Neutrophil (primary cell): ENCODE data around the gene ZNF467.

Experiments used
- H3K27ac ChIP-seq: fragments of 200-600 bp; sonication (generic); 2 replicates; pipeline ENCODE4 v1.5.1; 2016; ENCODE audit warnings: mild to moderate bottlenecking, moderate library complexity
- H3K27me3 ChIP-seq: fragments of 200-600 bp; sonication (generic); 2 replicates; pipeline ENCODE4 v1.6.0; 2016; ENCODE audit warnings: mild to moderate bottlenecking
- H3K36me3 ChIP-seq: fragments of 200-600 bp; sonication (generic); 2 replicates; pipeline ENCODE4 v1.5.1; 2017
- H3K4me1 ChIP-seq, 2 experiments: fragments of 200-600 bp in 1 of 2; sonication (generic) in 1 of 2; 1 replicate in 1 of 2; 2 replicates in 1 of 2; pipeline versions ENCODE4 v1.5.1 to v1.6.1; 2013 to 2016; ENCODE audit warnings: low read depth in 1 of 2, low read length in 1 of 2, mild to moderate bottlenecking in 1 of 2, moderate library complexity in 1 of 2; ENCODE audit not compliant: control insufficient read depth in 1 of 2, insufficient read depth in 1 of 2
- H3K4me3 ChIP-seq, 2 experiments: fragments of 200-600 bp in 1 of 2; sonication (generic) in 1 of 2; 1 replicate in 1 of 2; 2 replicates in 1 of 2; pipeline ENCODE4 v1.5.1; 2013 to 2016; ENCODE audit warnings: low read depth in 1 of 2, low read length in 1 of 2, mild to moderate bottlenecking in 1 of 2, moderate library complexity in 1 of 2
- H3K9me3 ChIP-seq: fragments of 200-600 bp; sonication (generic); 2 replicates; pipeline ENCODE4 v1.5.1; 2016
- TF ChIP-seq, protein P1 (sequence below): fragments of 200-600 bp; sonication (generic); IDR thresholded peaks from 2 replicates; pipeline ENCODE4 v1.5.1; 2016; ENCODE audit warnings: antibody characterized with exemption

ZNF467 gene

DNA sequence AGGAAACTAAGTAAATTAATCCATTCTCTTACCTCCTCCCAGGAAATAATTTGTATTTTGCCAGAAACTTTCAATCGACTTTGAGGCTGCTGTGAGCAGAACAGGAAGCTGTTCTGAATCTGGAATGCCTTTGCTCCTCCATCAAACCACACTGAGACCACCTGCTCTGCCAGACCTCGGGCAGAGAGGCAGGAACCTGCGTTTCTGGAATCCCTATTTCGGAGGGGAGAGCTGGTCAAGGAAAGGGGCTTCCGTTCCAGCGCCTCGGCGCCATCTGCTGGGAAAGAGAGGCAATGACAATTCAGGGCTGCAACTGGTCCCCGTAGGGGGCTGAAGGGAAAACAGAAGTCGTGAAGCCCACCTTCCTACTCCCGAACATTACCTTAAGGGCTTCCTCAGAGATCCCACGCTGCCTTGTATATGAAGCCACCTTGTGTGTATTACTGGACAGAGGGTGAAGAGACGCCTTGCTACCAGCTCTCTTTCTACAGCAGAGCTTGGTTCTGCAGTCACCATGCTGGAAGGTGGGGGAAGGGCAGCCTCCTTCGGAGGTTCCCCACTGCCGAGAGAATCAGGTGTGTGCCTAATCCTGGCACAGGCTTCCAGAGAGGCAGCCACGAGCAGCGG is 31.2 kb downstream of the ZNF467 start:
- Histone ChIP-seq H3K4me3 (peak overlapping the region in 1 of 2 experiments; percentile 19), H3K27me3 (peaks cover 50% of the 10 kb centered on the region)

DNA sequence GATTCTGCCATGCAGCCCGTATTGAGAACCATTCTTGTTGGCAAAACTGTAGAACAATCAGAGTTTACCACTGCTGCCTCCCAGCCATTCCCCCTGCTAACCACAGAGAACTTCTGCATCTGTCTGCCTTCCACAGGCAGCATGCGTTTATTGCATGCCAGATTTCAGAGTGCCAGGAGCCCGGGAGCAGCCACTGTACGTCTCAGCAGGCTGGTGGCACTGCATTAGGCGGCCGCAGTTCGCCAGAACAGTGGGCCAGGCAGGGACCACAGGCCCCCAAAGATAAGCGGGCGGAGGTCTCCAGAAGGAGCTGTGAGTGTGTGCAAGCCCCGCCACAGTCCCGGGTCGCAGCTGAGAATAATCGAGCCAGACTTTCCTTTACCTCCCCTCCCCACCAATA is 31.8 kb downstream of the ZNF467 start:
- TF ChIP-seq, protein P1, sequence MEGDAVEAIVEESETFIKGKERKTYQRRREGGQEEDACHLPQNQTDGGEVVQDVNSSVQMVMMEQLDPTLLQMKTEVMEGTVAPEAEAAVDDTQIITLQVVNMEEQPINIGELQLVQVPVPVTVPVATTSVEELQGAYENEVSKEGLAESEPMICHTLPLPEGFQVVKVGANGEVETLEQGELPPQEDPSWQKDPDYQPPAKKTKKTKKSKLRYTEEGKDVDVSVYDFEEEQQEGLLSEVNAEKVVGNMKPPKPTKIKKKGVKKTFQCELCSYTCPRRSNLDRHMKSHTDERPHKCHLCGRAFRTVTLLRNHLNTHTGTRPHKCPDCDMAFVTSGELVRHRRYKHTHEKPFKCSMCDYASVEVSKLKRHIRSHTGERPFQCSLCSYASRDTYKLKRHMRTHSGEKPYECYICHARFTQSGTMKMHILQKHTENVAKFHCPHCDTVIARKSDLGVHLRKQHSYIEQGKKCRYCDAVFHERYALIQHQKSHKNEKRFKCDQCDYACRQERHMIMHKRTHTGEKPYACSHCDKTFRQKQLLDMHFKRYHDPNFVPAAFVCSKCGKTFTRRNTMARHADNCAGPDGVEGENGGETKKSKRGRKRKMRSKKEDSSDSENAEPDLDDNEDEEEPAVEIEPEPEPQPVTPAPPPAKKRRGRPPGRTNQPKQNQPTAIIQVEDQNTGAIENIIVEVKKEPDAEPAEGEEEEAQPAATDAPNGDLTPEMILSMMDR = no peak
- H3K36me3 ChIP-seq = no peaks in the 10 kb centered on the region
- no peak overlapping the region for H3K27ac ChIP-seq
- no peaks in the 10 kb centered on the region for H3K9me3 ChIP-seq
- peaks cover 9 to 11% of the 10 kb centered on the region in 2 experiments for H3K4me1 ChIP-seq
- peaks cover 55% of the 10 kb centered on the region for H3K27me3 ChIP-seq
- H3K4me3 ChIP-seq = peak overlapping the region in 1 of 2 experiments; percentile 19

More for the DNA sequence above, 31.2 kb downstream of the ZNF467 start:
- no peak overlapping the region for H3K27ac ChIP-seq
- peaks cover 9 to 11% of the 10 kb centered on the region in 2 experiments for H3K4me1 ChIP-seq
- TF ChIP-seq, protein P1 = peak; percentile 79
- H3K36me3 ChIP-seq = no peaks in the 10 kb centered on the region
- no peaks in the 10 kb centered on the region for H3K9me3 ChIP-seq

DNA sequence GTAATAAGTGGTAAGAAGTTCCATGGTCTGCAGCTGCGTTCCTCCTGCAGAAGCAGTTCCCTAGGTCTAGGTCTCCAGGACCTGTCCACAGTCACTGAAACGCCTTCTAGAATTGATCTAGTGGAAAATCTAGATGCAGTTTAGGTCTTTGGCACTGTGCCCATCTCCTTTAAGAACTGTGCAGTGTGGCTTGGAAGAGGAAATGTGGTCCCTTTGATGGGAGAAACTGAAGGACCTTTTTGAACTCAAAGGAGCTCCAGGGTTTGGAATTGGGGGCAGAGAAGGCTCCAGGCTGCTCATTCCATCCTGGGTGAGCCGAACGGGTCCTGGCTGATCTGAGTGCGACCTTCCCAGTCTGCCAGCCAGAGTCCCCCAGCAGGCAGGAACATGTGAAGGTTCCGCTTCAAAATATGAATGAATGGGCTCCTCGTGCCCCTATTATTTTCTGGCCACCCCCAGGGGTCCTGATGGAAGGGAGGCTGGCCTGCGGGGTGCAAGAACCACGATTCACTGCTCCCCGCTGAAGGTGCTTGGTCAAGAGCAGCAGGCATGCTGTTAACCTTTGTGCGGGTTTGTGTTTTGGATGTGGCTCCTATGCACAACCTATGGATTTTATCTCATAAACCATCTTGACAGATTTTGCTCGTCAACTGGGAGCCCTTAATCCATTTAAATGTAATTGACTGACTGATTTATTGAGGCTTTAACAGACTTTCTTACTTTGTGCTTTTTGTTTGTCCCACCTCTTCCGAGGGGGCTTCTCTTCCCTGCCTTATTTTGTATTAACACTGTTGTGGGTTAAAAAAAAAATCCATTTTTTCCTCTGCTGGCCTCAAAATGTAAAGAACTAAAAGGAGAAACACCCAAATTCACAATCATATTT is 36.7 kb downstream of the ZNF467 start:
- Histone ChIP-seq H3K4me1 (peaks cover 1 to 2% of the 10 kb centered on the region in 2 experiments), H3K9me3 (no peaks in the 10 kb centered on the region), H3K36me3 (peaks cover 3% of the 10 kb centered on the region), H3K4me3 (no peak overlapping the region), H3K27ac (no peak overlapping the region), H3K27me3 (peaks cover 42% of the 10 kb centered on the region)
- TF ChIP-seq, protein P1 = no peak

DNA sequence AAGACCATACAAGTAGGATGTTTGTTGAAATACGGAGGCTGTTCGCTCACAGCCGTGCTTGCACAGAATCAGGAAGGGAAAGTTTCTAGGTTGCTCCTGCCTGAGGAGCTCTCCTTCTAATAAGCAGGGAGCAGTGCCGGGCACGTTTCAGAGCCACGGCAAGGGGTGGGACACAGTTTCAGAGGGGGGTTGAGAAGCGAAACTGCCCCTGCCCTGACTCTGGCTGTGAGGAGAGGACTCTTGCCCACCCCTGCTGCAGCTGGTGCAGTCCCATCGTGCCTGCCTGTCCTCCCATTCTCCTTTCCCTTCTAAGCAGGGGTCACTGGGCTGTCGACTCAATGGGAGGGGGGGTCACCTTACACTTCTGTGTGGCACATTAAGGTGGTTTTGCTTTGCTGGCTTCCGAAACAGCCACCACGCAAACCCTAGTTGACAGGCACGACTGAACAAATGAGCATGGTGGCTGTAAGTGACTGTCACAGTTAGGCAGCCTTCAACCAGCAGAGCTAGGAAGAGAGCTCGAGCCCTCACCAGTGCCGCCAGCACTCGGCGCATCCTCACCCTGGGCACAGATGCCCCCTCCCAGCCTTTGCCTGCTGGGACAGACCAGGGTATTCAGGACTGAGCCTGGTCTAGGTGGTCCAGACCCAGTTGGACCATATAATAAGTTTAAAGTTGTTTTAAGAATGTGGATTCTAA is 37.5 kb downstream of the ZNF467 start:
- H3K4me3 ChIP-seq = no peak overlapping the region
- H3K27ac ChIP-seq = no peak overlapping the region
- H3K9me3 ChIP-seq = no peaks in the 10 kb centered on the region
- H3K36me3 ChIP-seq = peaks cover 3% of the 10 kb centered on the region
- peaks cover 34% of the 10 kb centered on the region for H3K27me3 ChIP-seq
- H3K4me1 ChIP-seq = no peaks in the 10 kb centered on the region
- TF ChIP-seq, protein P1 = no peak

DNA sequence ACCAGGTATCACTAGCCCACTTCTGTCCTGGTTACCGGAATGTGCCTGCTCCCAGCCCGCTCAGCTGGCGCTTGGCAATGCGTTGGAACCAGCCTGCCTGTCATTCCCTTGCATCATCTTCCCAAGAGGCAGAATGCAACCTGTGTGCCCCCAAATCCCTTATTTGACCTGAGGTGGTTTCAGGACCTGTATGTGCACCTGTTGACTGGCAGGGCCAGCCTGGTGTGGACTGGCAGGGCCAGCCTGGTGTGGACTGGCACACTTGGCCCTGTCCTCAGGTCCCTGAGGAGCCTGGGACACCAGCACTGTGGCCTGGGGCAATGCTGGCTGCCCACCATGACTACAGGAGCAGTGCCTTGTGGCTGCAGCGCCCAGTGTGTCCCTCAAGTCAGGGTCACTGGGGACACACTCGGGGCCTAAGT is 38.2 kb downstream of the ZNF467 start:
- H3K36me3 ChIP-seq = peaks cover 3% of the 10 kb centered on the region
- TF ChIP-seq, protein P1 = no peak

More for the DNA sequence above, 38.2 kb downstream of the ZNF467 start:
- Histone ChIP-seq H3K9me3 (no peaks in the 10 kb centered on the region), H3K4me3 (no peak overlapping the region), H3K27me3 (peaks cover 27% of the 10 kb centered on the region), H3K27ac (no peak overlapping the region), H3K4me1 (no peaks in the 10 kb centered on the region)
